GM12873 (cell line): ENCODE results near the gene DENND11.

ENCODE experiments used
- TF ChIP-seq, protein P1 (sequence below): IDR thresholded peaks from 2 replicates; pipeline ENCODE4 v1.5.1; 2012; ENCODE audit warnings: low read depth, mild to moderate bottlenecking, moderate library complexity, low read length, control low read depth; ENCODE audit not compliant: insufficient read depth; ENCODE audit errors: missing control alignments

DENND11 gene

DNA sequence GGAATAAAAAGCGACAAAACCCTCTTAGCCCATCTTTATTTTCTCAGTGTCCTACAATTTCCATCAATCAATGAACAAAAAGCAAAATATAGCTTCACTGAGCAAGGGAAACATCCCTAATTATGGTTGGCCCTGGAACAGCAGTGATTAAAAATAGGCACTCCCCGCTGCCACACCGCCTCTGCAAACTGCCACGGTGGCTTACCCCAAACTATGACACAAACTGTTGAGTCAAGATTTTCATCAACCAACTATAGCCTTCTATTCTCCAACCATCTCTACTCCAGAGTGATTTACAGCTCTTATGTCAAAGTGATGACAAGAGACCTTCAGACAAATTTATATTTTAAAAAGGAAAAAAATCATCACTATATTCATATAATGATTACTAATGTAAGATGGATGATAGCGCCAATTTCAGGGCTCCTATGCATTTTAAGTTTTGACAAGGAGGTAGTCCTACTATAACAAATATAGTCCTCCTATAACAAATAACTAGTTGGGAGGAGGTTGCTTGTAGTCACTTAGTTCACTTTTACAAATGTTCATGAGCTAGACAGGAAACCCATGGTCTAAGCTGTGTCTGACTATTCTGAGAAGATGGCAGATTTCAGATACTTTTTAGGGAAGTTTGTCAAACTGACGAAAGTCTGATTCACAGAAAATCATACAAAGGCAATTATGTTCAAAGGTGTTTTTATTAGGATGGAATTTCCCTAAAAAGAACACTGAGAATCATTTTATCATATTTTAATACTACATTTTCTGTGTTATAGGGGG lies 26.3 kb downstream of the DENND11 start:
- TF ChIP-seq, protein P1, sequence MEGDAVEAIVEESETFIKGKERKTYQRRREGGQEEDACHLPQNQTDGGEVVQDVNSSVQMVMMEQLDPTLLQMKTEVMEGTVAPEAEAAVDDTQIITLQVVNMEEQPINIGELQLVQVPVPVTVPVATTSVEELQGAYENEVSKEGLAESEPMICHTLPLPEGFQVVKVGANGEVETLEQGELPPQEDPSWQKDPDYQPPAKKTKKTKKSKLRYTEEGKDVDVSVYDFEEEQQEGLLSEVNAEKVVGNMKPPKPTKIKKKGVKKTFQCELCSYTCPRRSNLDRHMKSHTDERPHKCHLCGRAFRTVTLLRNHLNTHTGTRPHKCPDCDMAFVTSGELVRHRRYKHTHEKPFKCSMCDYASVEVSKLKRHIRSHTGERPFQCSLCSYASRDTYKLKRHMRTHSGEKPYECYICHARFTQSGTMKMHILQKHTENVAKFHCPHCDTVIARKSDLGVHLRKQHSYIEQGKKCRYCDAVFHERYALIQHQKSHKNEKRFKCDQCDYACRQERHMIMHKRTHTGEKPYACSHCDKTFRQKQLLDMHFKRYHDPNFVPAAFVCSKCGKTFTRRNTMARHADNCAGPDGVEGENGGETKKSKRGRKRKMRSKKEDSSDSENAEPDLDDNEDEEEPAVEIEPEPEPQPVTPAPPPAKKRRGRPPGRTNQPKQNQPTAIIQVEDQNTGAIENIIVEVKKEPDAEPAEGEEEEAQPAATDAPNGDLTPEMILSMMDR: no peak

DNA sequence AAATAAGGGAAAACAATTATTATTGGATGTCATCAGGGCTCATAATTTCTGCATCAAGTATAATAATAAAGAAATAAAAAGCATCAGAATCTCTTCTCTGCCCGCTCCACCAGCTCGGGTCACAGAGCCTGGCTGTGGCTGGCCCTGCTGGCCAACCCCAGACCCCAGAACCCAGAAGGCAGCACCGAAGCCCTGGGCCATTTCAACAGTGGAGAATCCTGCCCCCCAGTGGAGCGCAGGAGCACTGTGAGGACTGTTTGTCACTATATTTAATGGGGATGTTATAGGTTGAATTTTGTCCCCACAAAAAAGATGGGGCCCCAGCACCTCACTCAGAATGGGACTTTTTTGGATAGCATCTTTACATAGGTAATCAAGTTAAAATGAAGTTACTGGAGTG lies 27.3 kb downstream of the DENND11 start:
- TF ChIP-seq, protein P1: peak; percentile 46

DNA sequence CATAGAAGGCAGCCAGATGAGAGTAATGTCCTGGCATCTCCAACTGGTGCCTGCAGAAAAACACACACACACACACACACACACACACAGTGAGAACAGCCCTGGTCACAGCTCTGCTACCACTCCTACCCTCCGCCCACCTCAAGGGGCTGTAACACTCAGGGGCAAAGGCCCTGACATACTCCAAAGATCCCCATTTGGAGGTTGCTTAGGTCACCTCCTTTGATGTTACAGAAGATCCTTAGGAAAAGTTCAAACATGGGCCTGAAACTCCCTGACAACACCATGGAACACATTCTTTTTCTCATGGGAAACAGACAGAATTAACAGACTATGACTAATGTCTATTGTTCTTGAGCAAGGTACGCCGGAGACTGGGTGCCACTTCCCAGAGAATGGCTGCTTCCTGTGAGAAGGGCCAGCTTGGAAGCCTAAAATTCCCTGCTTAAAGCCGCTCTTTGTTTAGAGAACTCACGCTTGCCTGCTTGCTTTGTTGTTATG lies 27.7 kb downstream of the DENND11 start:
- TF ChIP-seq, protein P1: no peak

DNA sequence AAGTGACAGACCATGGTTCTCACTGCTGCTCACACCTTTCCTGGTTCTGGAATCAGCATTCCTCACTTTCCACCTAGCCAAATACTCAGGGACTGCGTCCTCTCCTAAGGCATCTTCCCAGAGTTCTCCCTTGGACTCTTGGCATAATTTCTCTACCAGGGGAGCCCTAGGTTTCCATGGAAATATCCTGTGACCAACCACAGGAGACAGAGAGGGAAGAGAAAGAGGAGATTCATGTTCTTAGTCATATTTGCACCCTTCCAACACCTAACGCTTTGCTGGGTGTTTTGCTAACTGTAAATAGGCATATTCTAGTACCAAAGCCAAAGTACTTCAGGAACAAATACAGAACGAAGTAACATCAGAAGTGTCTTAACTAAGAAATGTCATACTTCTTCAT lies 28.6 kb downstream of the DENND11 start:
- TF ChIP-seq, protein P1: no peak

DNA sequence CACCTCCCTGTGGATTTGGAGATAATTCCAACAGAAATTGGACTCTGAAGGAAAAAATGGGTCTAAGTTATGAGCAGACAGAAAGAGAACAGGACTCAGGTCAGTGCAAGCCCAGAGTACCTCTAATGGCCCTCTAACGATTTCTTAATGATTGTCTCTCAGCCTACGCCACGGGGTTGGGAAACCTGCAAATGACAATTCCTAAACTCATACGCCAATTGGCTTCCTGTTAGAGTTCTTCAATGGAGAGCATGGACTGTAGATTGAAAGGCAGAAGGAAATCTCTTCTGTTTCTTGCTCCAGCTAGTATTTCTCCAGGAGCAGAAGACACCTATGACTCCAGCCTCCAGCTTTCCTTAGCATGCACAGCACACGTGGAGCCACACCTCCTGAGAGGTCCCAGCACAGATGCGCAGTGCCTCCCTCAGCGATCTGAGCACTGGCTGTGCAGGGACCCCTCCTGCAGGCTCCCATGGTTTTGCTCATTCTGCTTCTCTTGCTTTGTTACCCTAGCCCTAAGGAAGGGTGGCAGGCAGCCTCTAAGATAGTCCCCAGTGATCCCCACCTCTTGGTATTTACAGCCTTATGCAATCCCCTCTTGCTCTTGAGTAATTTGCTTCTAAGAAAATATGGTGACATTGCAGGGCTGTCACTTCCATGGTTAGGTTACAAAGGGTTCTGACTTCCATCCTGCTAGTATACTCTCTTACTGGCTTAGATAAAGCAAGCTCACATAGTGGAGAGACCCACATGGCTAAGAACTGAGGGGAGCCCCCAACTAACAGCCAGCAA lies 30.1 kb downstream of the DENND11 start:
- TF ChIP-seq, protein P1: no peak

DNA sequence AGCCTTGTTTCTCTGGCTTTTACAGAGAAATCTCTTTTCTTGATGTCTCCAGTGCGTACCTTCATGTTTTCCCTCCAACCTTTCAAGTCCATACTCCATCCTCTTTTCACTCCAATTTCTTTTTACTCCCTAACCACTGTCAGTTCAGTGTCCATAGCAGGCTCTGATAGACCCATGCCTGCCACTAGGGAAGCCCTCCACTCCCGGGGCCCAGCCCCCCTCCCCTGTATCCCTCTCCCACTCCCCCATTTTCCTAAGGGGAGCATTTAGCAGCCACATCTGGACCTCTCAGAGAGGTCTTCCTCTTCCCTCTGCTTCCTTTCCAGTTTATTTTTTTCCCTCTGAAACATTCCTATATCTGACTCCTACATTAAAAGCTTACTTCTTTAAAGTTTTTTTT lies 33.1 kb downstream of the DENND11 start:
- TF ChIP-seq, protein P1: no peak

DNA sequence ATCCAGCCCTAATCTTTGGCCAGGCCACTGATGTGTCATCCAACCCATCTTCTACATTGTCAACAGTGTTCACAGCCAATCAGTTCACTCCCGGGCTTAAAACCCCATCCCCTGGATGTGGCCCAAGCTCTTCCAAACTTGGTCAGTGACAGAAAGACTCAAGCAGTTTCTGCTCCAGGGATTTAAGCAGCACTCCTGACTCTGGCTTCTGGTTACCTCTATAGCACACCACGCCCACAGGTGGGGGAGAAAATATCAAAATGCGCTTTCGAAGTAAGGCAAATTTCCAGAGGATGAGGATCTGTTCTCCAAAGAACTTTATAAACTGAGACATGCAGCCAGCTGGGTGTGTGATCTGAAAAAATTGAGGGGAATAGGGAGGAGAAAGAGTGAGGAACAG lies 35.9 kb downstream of the DENND11 start:
- TF ChIP-seq, protein P1: no peak
